Measurements from ENCODE around the gene CYB5R3. TPM values are rescaled to one million over a fixed set of nuclear protein-coding genes. Genes with fewer than 3 reads are reported as not detected.

CYB5R3 gene
- total RNA-seq, 1 experiment from 2014 or later, result 85.4 TPM

DNA sequence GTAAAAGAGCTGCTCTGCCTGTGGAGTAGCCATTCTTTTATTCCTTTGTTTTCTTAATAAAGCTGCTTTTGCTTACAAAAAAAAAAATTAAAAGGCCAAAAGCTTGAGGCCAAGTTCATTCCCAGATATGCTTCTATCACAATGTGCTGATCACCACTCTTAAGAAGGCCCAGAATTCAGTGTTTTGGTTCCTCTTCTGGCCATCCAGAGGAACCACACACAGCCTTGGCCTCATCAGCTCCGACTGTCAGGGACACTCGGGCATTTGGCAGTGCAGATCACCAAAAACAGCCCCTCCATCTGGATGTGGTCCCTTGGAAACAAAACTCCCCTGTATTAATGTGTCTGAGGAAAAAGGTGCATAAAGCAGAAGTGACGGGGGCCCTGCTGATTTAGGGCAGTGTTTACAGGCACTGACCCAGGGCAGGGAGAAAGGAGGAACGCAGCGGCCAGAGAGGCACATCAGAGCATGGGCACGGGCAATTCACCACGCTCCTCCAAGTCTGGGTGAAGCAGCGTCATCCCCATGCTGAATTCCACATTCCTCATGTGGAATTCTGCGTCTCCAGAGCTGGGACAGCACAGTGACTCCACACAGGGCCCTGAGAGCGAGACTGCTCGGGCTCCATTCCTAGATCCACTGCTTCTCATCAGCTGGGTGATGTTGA is 52.2 kb downstream of the CYB5R3 start:
- POLR2A ChIA-PET, result interaction anchor here (0.8 kb wide), 1 partner anchor 11 kb away, joined by 3 read pairs; no protein-coding TSS in a partner anchor

DNA sequence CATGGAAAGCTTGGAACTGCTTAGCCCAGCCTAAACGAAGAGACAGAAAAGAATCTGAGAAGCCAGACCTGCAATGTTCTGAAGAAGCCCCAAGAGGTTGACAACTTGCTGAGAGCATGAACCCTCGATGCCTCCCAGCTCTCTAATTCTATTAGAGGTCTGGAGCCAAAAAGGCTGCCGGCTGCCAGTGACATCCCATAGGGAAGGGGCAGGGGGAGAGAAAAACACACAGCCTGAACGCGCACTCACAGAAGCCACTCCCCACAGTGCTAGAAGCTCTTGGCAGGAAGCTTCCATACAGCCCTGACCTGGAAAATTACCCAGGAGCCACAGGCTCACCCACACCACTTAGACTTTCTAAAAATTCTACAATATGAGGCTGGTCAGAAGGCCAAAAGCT is 52.9 kb downstream of the CYB5R3 start:
- H3K27me3 Mint-ChIP-seq (ENCODE audit: low read depth), result no peaks in the 10 kb centered on the region
- CTCF ChIA-PET, result no interaction called here
- H3K4me1 Mint-ChIP-seq, result no peaks in the 10 kb centered on the region
- ATAC-seq (no peak), DNase-seq (ENCODE audit: low spot score) (no peak)
- H3K27ac Mint-ChIP-seq, result no peak overlapping the region
- H3K4me3 Mint-ChIP-seq, result no peak overlapping the region
- POLR2A ChIA-PET, result interaction anchor here (0.8 kb wide), 1 partner anchor 11 kb away, joined by 3 read pairs; no protein-coding TSS in a partner anchor
- no peaks in the 10 kb centered on the region for H3K9me3 Mint-ChIP-seq
- peaks cover 83% of the 10 kb centered on the region for H3K36me3 Mint-ChIP-seq
- TF ChIP-seq SP1 (CRISPR knock-in tag; conservative IDR thresholded peaks at IDR 0.05), result no peak
- TF ChIP-seq, protein P1, sequence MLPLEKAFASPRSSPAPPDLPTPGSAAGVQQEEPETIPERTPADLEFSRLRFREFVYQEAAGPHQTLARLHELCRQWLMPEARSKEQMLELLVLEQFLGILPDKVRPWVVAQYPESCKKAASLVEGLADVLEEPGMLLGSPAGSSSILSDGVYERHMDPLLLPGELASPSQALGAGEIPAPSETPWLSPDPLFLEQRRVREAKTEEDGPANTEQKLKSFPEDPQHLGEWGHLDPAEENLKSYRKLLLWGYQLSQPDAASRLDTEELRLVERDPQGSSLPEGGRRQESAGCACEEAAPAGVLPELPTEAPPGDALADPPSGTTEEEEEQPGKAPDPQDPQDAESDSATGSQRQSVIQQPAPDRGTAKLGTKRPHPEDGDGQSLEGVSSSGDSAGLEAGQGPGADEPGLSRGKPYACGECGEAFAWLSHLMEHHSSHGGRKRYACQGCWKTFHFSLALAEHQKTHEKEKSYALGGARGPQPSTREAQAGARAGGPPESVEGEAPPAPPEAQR (CRISPR knock-in tag; IDR thresholded peaks at IDR 0.05), result no peak
- no peak for TF ChIP-seq TEAD1 (CRISPR knock-in tag; IDR thresholded peaks at IDR 0.05)
- TF ChIP-seq MXD4 (CRISPR knock-in tag; IDR thresholded peaks at IDR 0.05; ENCODE audit: borderline replicate concordance), result no peak
- TF ChIP-seq ZNF232 (CRISPR knock-in tag; IDR thresholded peaks at IDR 0.05), result no peak
- TF ChIP-seq, protein P2, sequence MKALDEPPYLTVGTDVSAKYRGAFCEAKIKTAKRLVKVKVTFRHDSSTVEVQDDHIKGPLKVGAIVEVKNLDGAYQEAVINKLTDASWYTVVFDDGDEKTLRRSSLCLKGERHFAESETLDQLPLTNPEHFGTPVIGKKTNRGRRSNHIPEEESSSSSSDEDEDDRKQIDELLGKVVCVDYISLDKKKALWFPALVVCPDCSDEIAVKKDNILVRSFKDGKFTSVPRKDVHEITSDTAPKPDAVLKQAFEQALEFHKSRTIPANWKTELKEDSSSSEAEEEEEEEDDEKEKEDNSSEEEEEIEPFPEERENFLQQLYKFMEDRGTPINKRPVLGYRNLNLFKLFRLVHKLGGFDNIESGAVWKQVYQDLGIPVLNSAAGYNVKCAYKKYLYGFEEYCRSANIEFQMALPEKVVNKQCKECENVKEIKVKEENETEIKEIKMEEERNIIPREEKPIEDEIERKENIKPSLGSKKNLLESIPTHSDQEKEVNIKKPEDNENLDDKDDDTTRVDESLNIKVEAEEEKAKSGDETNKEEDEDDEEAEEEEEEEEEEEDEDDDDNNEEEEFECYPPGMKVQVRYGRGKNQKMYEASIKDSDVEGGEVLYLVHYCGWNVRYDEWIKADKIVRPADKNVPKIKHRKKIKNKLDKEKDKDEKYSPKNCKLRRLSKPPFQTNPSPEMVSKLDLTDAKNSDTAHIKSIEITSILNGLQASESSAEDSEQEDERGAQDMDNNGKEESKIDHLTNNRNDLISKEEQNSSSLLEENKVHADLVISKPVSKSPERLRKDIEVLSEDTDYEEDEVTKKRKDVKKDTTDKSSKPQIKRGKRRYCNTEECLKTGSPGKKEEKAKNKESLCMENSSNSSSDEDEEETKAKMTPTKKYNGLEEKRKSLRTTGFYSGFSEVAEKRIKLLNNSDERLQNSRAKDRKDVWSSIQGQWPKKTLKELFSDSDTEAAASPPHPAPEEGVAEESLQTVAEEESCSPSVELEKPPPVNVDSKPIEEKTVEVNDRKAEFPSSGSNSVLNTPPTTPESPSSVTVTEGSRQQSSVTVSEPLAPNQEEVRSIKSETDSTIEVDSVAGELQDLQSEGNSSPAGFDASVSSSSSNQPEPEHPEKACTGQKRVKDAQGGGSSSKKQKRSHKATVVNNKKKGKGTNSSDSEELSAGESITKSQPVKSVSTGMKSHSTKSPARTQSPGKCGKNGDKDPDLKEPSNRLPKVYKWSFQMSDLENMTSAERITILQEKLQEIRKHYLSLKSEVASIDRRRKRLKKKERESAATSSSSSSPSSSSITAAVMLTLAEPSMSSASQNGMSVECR (CRISPR knock-in tag; IDR thresholded peaks at IDR 0.05; ENCODE audit: borderline replicate concordance), result no peak
- no peak for TF ChIP-seq SMAD3 (CRISPR knock-in tag; IDR thresholded peaks at IDR 0.05; ENCODE audit: borderline replicate concordance)
- TF ChIP-seq, protein P3, sequence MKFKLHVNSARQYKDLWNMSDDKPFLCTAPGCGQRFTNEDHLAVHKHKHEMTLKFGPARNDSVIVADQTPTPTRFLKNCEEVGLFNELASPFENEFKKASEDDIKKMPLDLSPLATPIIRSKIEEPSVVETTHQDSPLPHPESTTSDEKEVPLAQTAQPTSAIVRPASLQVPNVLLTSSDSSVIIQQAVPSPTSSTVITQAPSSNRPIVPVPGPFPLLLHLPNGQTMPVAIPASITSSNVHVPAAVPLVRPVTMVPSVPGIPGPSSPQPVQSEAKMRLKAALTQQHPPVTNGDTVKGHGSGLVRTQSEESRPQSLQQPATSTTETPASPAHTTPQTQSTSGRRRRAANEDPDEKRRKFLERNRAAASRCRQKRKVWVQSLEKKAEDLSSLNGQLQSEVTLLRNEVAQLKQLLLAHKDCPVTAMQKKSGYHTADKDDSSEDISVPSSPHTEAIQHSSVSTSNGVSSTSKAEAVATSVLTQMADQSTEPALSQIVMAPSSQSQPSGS (CRISPR knock-in tag; IDR thresholded peaks at IDR 0.05; ENCODE audit: borderline replicate concordance, low read depth), result no peak
- TF ChIP-seq, protein P4, sequence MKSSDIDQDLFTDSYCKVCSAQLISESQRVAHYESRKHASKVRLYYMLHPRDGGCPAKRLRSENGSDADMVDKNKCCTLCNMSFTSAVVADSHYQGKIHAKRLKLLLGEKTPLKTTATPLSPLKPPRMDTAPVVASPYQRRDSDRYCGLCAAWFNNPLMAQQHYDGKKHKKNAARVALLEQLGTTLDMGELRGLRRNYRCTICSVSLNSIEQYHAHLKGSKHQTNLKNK (CRISPR knock-in tag; IDR thresholded peaks at IDR 0.05), result no peak
- TF ChIP-seq ZNF423 (CRISPR knock-in tag; IDR thresholded peaks at IDR 0.05), result no peak
- no peak for TF ChIP-seq NR1H2 (CRISPR knock-in tag; IDR thresholded peaks at IDR 0.05)
- no peak for TF ChIP-seq NFYB (CRISPR knock-in tag; conservative IDR thresholded peaks at IDR 0.05; ENCODE audit: low read depth)

More for the DNA sequence above, 52.2 kb downstream of the CYB5R3 start:
- DNase-seq (ENCODE audit: low spot score) (no peak), ATAC-seq (no peak)
- Mint-ChIP-seq H3K27ac (no peak overlapping the region), H3K4me3 (no peak overlapping the region), H3K9me3 (no peaks in the 10 kb centered on the region), H3K27me3 (ENCODE audit: low read depth) (no peaks in the 10 kb centered on the region), H3K36me3 (peaks cover 81% of the 10 kb centered on the region), H3K4me1 (no peaks in the 10 kb centered on the region)
- TF ChIP-seq ZNF121 (CRISPR knock-in tag; IDR thresholded peaks at IDR 0.05), result no peak
- CTCF ChIA-PET, result no interaction called here

DNA sequence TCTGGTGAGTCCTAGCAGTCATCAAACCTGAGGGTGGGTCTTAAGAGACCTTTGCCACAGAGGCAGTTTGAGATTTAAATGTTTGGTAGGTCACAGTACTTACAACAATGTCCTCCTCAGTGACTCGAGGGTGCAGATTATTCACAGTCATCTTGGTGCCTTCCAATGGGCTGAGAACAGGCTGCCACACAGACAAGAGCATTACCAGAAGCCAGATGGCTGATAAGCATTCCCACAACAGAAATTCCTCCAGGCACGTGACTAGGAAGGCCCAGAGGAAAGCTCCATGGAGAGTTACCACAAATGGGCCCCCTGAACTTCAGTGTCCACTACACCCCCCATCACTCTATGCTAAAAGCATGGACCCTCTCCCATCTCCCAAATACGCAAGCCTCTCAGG is 53.8 kb downstream of the CYB5R3 start:
- POLR2A ChIA-PET, result no interaction called here
- Mint-ChIP-seq H3K4me1 (no peaks in the 10 kb centered on the region), H3K4me3 (no peak overlapping the region), H3K27me3 (ENCODE audit: low read depth) (no peaks in the 10 kb centered on the region), H3K36me3 (peaks cover 82% of the 10 kb centered on the region), H3K27ac (no peak overlapping the region), H3K9me3 (no peaks in the 10 kb centered on the region)
- DNase-seq (ENCODE audit: low spot score) (no peak), ATAC-seq (no peak)
- CTCF ChIA-PET, result no interaction called here
- TF ChIP-seq JUN (CRISPR knock-in tag; IDR thresholded peaks at IDR 0.05), result no peak
- TF ChIP-seq, protein P5, sequence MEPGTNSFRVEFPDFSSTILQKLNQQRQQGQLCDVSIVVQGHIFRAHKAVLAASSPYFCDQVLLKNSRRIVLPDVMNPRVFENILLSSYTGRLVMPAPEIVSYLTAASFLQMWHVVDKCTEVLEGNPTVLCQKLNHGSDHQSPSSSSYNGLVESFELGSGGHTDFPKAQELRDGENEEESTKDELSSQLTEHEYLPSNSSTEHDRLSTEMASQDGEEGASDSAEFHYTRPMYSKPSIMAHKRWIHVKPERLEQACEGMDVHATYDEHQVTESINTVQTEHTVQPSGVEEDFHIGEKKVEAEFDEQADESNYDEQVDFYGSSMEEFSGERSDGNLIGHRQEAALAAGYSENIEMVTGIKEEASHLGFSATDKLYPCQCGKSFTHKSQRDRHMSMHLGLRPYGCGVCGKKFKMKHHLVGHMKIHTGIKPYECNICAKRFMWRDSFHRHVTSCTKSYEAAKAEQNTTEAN (CRISPR knock-in tag; IDR thresholded peaks at IDR 0.05), result no peak
- TF ChIP-seq, protein P6, sequence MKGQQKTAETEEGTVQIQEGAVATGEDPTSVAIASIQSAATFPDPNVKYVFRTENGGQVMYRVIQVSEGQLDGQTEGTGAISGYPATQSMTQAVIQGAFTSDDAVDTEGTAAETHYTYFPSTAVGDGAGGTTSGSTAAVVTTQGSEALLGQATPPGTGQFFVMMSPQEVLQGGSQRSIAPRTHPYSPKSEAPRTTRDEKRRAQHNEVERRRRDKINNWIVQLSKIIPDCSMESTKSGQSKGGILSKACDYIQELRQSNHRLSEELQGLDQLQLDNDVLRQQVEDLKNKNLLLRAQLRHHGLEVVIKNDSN (CRISPR knock-in tag; IDR thresholded peaks at IDR 0.05), result no peak
- no peak for TF ChIP-seq ELF4 (CRISPR knock-in tag; IDR thresholded peaks at IDR 0.05; ENCODE audit: low read depth)
- no peak for TF ChIP-seq SMAD4 (CRISPR knock-in tag; IDR thresholded peaks at IDR 0.05)
- TF ChIP-seq, protein P3 (CRISPR knock-in tag; IDR thresholded peaks at IDR 0.05; ENCODE audit: borderline replicate concordance, low read depth), result no peak
- no peak for TF ChIP-seq NFYB (CRISPR knock-in tag; conservative IDR thresholded peaks at IDR 0.05; ENCODE audit: low read depth)

Measured in WTC11 (cell line).